ENCODE results near the gene PIP.

DNA sequence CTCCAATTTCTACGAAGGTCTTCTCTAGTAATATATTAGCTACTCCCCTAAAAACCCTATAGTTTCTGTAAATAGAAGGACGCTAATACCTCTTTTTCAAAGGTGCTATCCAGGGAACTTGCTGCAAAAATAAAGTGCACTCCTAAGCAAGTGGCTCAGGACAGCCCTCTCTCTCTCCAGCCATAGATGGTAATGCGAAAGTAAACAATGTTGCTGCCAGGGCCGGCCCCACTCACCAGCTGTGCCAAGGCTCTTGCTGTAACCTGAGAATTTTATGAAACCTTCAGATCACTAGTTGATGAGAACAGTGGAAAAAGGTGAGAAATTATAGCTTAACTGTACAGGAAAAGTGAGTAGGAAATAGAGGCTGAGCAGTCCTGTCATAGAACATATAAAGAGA lies 40.5 kb downstream of the PIP start:
- TF ChIP-seq, protein P1, sequence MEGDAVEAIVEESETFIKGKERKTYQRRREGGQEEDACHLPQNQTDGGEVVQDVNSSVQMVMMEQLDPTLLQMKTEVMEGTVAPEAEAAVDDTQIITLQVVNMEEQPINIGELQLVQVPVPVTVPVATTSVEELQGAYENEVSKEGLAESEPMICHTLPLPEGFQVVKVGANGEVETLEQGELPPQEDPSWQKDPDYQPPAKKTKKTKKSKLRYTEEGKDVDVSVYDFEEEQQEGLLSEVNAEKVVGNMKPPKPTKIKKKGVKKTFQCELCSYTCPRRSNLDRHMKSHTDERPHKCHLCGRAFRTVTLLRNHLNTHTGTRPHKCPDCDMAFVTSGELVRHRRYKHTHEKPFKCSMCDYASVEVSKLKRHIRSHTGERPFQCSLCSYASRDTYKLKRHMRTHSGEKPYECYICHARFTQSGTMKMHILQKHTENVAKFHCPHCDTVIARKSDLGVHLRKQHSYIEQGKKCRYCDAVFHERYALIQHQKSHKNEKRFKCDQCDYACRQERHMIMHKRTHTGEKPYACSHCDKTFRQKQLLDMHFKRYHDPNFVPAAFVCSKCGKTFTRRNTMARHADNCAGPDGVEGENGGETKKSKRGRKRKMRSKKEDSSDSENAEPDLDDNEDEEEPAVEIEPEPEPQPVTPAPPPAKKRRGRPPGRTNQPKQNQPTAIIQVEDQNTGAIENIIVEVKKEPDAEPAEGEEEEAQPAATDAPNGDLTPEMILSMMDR (conservative IDR thresholded peaks at IDR 0.05), result no peak; the same call in none of the 2 replicates
- no peak for TF ChIP-seq ZFX (IDR thresholded peaks at IDR 0.05)

Measured in C4-2B (cell line).